CD4-positive, alpha-beta T cell (primary cell): ENCODE results near the gene TMED7. TPM values are rescaled to one million over a fixed set of nuclear protein-coding genes. Genes with fewer than 3 reads are reported as not detected.

Source experiments
- ATAC-seq: fragments of 200-7000 bp; cut with Tn5 transposase; one replicate; pipeline ENCODE4 v1.10.0; 2022; ENCODE audit warnings: mild to moderate bottlenecking; ENCODE audit not compliant: poor library complexity
- CTCF ChIA-PET: fragments of 350-600 bp; sonication (Branson Sonifier 250); formaldehyde crosslinking; loops from one replicate; lab custom pipeline; 2021; ENCODE audit warnings: antibody characterized with exemption, inconsistent platforms; lab: Charles Lee
- POLR2A ChIA-PET: fragments of 350-600 bp; sonication (Branson Sonifier 250); formaldehyde crosslinking; loops from one replicate; lab custom pipeline; 2021; ENCODE audit warnings: antibody characterized with exemption, inconsistent platforms; lab: Charles Lee
- DNase-seq, 14 experiments: peaks; one replicate each; pipeline ENCODE4 v3.0.0-alpha.2; 2013 to 2020; ENCODE audit warnings: mixed read lengths in 2 of 14
- H3K27ac ChIP-seq, 2 donors: one replicate each; pipeline versions ENCODE4 v1.5.1 to v1.7.0; 2013; ENCODE audit warnings: low read length in 2 of 2, low read depth in 1 of 2, mild to moderate bottlenecking in 1 of 2
- H3K27me3 ChIP-seq, 2 experiments: 1 replicate in 1 of 2; 2 replicates in 1 of 2; pipeline versions ENCODE4 v1.6.1 to v1.7.0; 2013; ENCODE audit warnings: low read length in 2 of 2, control low read depth in 1 of 2, mild to moderate bottlenecking in 1 of 2, moderate library complexity in 1 of 2; ENCODE audit not compliant: insufficient read depth in 2 of 2, control insufficient read depth in 1 of 2
- H3K36me3 ChIP-seq: one replicate; pipeline ENCODE4 v1.6.1; 2013; ENCODE audit warnings: low read length, control low read depth; ENCODE audit not compliant: insufficient read depth
- H3K4me1 ChIP-seq: one replicate; pipeline ENCODE4 v1.6.1; 2013; ENCODE audit warnings: low read length, control low read depth; ENCODE audit not compliant: insufficient read depth
- H3K4me3 ChIP-seq: one replicate; pipeline ENCODE4 v1.5.1; 2013; ENCODE audit warnings: mild to moderate bottlenecking, low read length, moderate library complexity
- H3K9me3 ChIP-seq, 2 experiments: 1 replicate in 1 of 2; 2 replicates in 1 of 2; pipeline versions ENCODE4 v1.6.1 to v1.7.0; 2013; ENCODE audit warnings: low read length in 2 of 2, mild to moderate bottlenecking in 2 of 2, control low read depth in 1 of 2, moderate library complexity in 1 of 2; ENCODE audit not compliant: control insufficient read depth in 1 of 2, insufficient read depth in 1 of 2
- H3K27ac Mint-ChIP-seq: one replicate; pipeline ENCODE4 v1.8.0; 2020; ENCODE audit warnings: mixed read lengths
- H3K27me3 Mint-ChIP-seq: one replicate; pipeline ENCODE4 v1.8.0; 2021; ENCODE audit warnings: mixed read lengths
- H3K36me3 Mint-ChIP-seq: one replicate; pipeline ENCODE4 v1.8.0; 2021; ENCODE audit warnings: low read depth, mixed read lengths
- H3K4me1 Mint-ChIP-seq: one replicate; pipeline ENCODE4 v1.8.0; 2021; ENCODE audit warnings: low read depth, mixed read lengths
- H3K4me3 Mint-ChIP-seq: one replicate; pipeline ENCODE4 v1.8.0; 2020; ENCODE audit warnings: mild to moderate bottlenecking, mixed read lengths
- H3K9me3 Mint-ChIP-seq: one replicate; pipeline ENCODE4 v1.8.0; 2020; ENCODE audit warnings: mixed read lengths
- intact Hi-C, 2 experiments: fragments of 100-400 bp; cut with DNase I in 1 of 2; cut with micrococcal nuclease in 1 of 2; formaldehyde crosslinking; loops; one replicate each; pipeline versions ENCODE4 v1.15.1 to v1.9.0; 2023 to 2025; cut with DNase I, micrococcal nuclease
- total RNA-seq, 174 experiments: library from RNA in 2 of 174; stranded (reverse) in 2 of 174; gene quantifications; one replicate each; pipeline ENCODE4 v1.2.3 and lab custom pipeline; 2021 to 2026
- TF ChIP-seq, protein P1 (sequence below): fragments of 200-600 bp; IDR thresholded peaks from one replicate; pipeline ENCODE4 v1.8.0; 2022; ENCODE audit warnings: antibody characterized with exemption, mild to moderate bottlenecking

The TMED7 gene
- total RNA-seq, 2 experiments from 2014 or later, result 50.4 to 56.7 TPM

- Histone ChIP-seq H3K4me3 (no peak overlapping the region), H3K36me3 (peaks cover 34% of the 10 kb centered on the region), H3K27ac (peak overlapping the region in 1 of 2 donors; percentile 86), H3K27me3 (no peaks in the 10 kb centered on the region), H3K4me1 (peaks cover 24% of the 10 kb centered on the region), H3K9me3 (no peaks in the 10 kb centered on the region)
- TF ChIP-seq, protein P1, sequence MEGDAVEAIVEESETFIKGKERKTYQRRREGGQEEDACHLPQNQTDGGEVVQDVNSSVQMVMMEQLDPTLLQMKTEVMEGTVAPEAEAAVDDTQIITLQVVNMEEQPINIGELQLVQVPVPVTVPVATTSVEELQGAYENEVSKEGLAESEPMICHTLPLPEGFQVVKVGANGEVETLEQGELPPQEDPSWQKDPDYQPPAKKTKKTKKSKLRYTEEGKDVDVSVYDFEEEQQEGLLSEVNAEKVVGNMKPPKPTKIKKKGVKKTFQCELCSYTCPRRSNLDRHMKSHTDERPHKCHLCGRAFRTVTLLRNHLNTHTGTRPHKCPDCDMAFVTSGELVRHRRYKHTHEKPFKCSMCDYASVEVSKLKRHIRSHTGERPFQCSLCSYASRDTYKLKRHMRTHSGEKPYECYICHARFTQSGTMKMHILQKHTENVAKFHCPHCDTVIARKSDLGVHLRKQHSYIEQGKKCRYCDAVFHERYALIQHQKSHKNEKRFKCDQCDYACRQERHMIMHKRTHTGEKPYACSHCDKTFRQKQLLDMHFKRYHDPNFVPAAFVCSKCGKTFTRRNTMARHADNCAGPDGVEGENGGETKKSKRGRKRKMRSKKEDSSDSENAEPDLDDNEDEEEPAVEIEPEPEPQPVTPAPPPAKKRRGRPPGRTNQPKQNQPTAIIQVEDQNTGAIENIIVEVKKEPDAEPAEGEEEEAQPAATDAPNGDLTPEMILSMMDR, result no peak
- H3K4me3 Mint-ChIP-seq, result no peak overlapping the region
- DNase-seq, result no peak
- intact Hi-C loops, result loop anchor here in 1 of 2 experiments (2.0 kb wide), 2 partner anchors 79 to 217 kb away; partner anchors contain the start of genes AP3S1, ATG12 and FEM1C
- ChIA-PET CTCF (interaction anchor here (1.9 kb wide), 1 partner anchor 216 kb away, joined by 9 read pairs; no protein-coding TSS in a partner anchor), POLR2A (interaction anchor here (1.3 to 2.3 kb wide), 2 partner anchors 11 to 22 kb away, joined by 3 to 19 read pairs; partner anchors contain the start of gene TICAM2)
- peaks cover 47% of the 10 kb centered on the region for H3K36me3 Mint-ChIP-seq
- H3K4me1 Mint-ChIP-seq, result peaks cover 27% of the 10 kb centered on the region
- ATAC-seq, result no peak
- H3K27ac Mint-ChIP-seq, result no peak overlapping the region
- H3K9me3 Mint-ChIP-seq, result no peaks in the 10 kb centered on the region
- no peaks in the 10 kb centered on the region for H3K27me3 Mint-ChIP-seq
Observed at GRCh38 chr5:115623658-115624057, 2.2 kb downstream of the TMED7 start.

GRCh38 chr5:115621365-115621900 lies 4.4 kb downstream of the TMED7 start:
- Histone ChIP-seq H3K36me3 (peaks cover 45% of the 10 kb centered on the region), H3K27ac (no peak overlapping the region), H3K27me3 (no peaks in the 10 kb centered on the region), H3K4me3 (no peak overlapping the region), H3K9me3 (no peaks in the 10 kb centered on the region), H3K4me1 (peaks cover 24% of the 10 kb centered on the region)
- TF ChIP-seq, protein P1, result no peak
- POLR2A ChIA-PET, result no interaction called here
- peak overlapping the region; percentile 40 for H3K27ac Mint-ChIP-seq
- intact Hi-C loops, result no loop called here
- peaks cover 31% of the 10 kb centered on the region for H3K4me1 Mint-ChIP-seq
- CTCF ChIA-PET, result no interaction called here
- H3K4me3 Mint-ChIP-seq, result no peak overlapping the region
- no peak for ATAC-seq
- peaks cover 61% of the 10 kb centered on the region for H3K36me3 Mint-ChIP-seq
- no peaks in the 10 kb centered on the region for H3K9me3 Mint-ChIP-seq
- DNase-seq, result no peak
- no peaks in the 10 kb centered on the region for H3K27me3 Mint-ChIP-seq

DNA sequence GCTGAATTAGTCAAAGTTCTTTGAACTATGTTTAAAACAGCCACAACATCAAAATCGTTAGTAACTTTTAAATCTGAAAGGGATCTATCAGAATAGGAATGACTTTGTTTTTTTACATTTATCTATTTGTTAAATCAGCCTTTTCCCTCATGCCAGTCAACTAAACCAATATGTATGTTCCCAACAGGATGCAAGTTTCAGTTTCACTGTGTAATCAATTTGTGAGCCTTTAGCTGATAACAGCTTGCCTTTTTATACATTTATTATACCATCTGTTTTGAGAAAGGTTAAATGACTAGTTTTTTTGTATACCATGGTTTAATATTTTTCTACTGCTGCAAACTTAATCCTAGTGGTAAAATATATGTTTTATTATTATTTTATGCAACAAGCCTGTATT lies 8.9 kb downstream of the TMED7 start:
- Mint-ChIP-seq H3K4me3 (no peak overlapping the region), H3K4me1 (peaks cover 26% of the 10 kb centered on the region), H3K9me3 (no peaks in the 10 kb centered on the region), H3K27me3 (no peaks in the 10 kb centered on the region), H3K36me3 (peaks cover 81% of the 10 kb centered on the region), H3K27ac (no peak overlapping the region)
- H3K4me1 ChIP-seq, result no peaks in the 10 kb centered on the region
- intact Hi-C loops, result no loop called here
- H3K9me3 ChIP-seq, result no peaks in the 10 kb centered on the region
- DNase-seq, result no peak
- TF ChIP-seq, protein P1, result no peak
- ChIA-PET POLR2A (interaction anchor here (0.9 to 1.6 kb wide), 2 partner anchors 9 to 10 kb away, joined by 3 to 8 read pairs; partner anchors contain the start of gene TMED7), CTCF (interaction anchor here (1.3 to 1.6 kb wide), 3 partner anchors 8 to 15 kb away, joined by 4 to 5 read pairs (median 4); partner anchors contain the start of gene TICAM2)
- H3K27me3 ChIP-seq, result no peaks in the 10 kb centered on the region
- H3K4me3 ChIP-seq, result no peak overlapping the region
- ATAC-seq, result no peak
- H3K36me3 ChIP-seq, result peaks cover 68% of the 10 kb centered on the region
- H3K27ac ChIP-seq, result no peak overlapping the region
